GM19372 (cell line): Measurements from ENCODE around the gene CREB3L1.

Experiments
- ATAC-seq: cut with Tn5 transposase; IDR thresholded peaks from one replicate; pipeline ENCODE4 v1.9.1; 2021; ENCODE audit warnings: mild to moderate bottlenecking, low read depth, moderate library complexity; ENCODE audit not compliant: unreplicated experiment

Gene CREB3L1

GRCh38 chr11:46338988-46339666, 61.7 kb downstream of the CREB3L1 start:
- no peak for ATAC-seq

GRCh38 chr11:46339816-46340215, 62.4 kb downstream of the CREB3L1 start:
- ATAC-seq, result no peak

- no peak for ATAC-seq
Observed at GRCh38 chr11:46341454-46341853, 64.0 kb downstream of the CREB3L1 start.

- ATAC-seq, result no peak
Observed at GRCh38 chr11:46342239-46342638, 64.8 kb downstream of the CREB3L1 start.

- ATAC-seq, result no peak
Observed at GRCh38 chr11:46343520-46343919, 66.1 kb downstream of the CREB3L1 start.

- no peak for ATAC-seq
Observed at GRCh38 chr11:46345131-46345597, 67.7 kb downstream of the CREB3L1 start.

- no peak for ATAC-seq
Observed at GRCh38 chr11:46345881-46346484, 68.5 kb downstream of the CREB3L1 start.

GRCh38 chr11:46346886-46347636, 69.6 kb downstream of the CREB3L1 start, which contains the start of gene DGKZ:
Gene DGKZ, plus strand, starts transcription at chr11:46347463. Its CDS starts 197 bp downstream, at chr11:46347660.
- ATAC-seq, result peak; percentile 73

GRCh38 chr11:46347637-46348311, 70.3 kb downstream of the CREB3L1 start:
- peak; percentile 7 for ATAC-seq

GRCh38 chr11:46348566-46349401, 71.3 kb downstream of the CREB3L1 start:
- no peak for ATAC-seq

- ATAC-seq, result no peak
Observed at GRCh38 chr11:46350695-46351094, 73.2 kb downstream of the CREB3L1 start.

GRCh38 chr11:46351148-46351547, 73.7 kb downstream of the CREB3L1 start:
- no peak for ATAC-seq

GRCh38 chr11:46351606-46352005, 74.1 kb downstream of the CREB3L1 start:
- no peak for ATAC-seq

- ATAC-seq, result no peak
Observed at GRCh38 chr11:46352063-46352841, 74.8 kb downstream of the CREB3L1 start.

- ATAC-seq, result no peak
Observed at GRCh38 chr11:46353698-46354097, 76.2 kb downstream of the CREB3L1 start.

- no peak for ATAC-seq
Observed at GRCh38 chr11:46356924-46357482, 79.5 kb downstream of the CREB3L1 start.

- ATAC-seq, result no peak
Observed at GRCh38 chr11:46357483-46357936, 80.0 kb downstream of the CREB3L1 start.

- ATAC-seq, result no peak
Observed at GRCh38 chr11:46359953-46360352, 82.5 kb downstream of the CREB3L1 start.

GRCh38 chr11:46360878-46361277, 83.4 kb downstream of the CREB3L1 start:
- ATAC-seq, result peak; percentile 22
